GM12878 (cell line): ENCODE results near the gene GLO1. TPM values are rescaled to one million over a fixed set of nuclear protein-coding genes. Genes with fewer than 3 reads are reported as not detected.

Experiments
- BHLHE40 ChIP-seq, 2 experiments: fragments of 450-650 bp in 1 of 2; IDR thresholded peaks; 2 replicates each; pipeline ENCODE4 v1.6.1; 2011 to 2017; ENCODE audit warnings: low read depth in 2 of 2, borderline replicate concordance in 1 of 2, improper control_type of control experiment in 1 of 2, low read length in 1 of 2, mild to moderate bottlenecking in 1 of 2
- E2F4 ChIP-seq: IDR thresholded peaks from 2 replicates; pipeline ENCODE4 v1.6.1; 2012; ENCODE audit warnings: low read depth, low read length, improper control_type of control experiment
- EED ChIP-seq: sonication (generic); IDR thresholded peaks from 2 replicates; pipeline ENCODE4 v1.6.1; 2016; ENCODE audit warnings: antibody characterized with exemption, low read depth
- ELK1 ChIP-seq: IDR thresholded peaks from 2 replicates; pipeline ENCODE4 v1.6.1; 2012; ENCODE audit warnings: low read depth, low read length, improper control_type of control experiment
- HCFC1 ChIP-seq: fragments of 150-350 bp; IDR thresholded peaks from 2 replicates; pipeline ENCODE4 v1.6.1; 2014; ENCODE audit warnings: low read length
- MLLT1 ChIP-seq: fragments of 450-650 bp; IDR thresholded peaks from 2 replicates; pipeline ENCODE4 v1.6.1; 2016; ENCODE audit warnings: mild to moderate bottlenecking
- MTA3 ChIP-seq: IDR thresholded peaks from 2 replicates; pipeline ENCODE4 v1.6.1; 2012; ENCODE audit warnings: low read length, inconsistent platforms, borderline replicate concordance
- PAX8 ChIP-seq: fragments of 450-650 bp; IDR thresholded peaks from 2 replicates; pipeline ENCODE4 v1.6.1; 2017; ENCODE audit warnings: mild to moderate bottlenecking, moderate library complexity
- RELB ChIP-seq: fragments of 450-650 bp; IDR thresholded peaks from 2 replicates; pipeline ENCODE4 v1.6.1; 2017; ENCODE audit warnings: low read depth, mild to moderate bottlenecking, moderate library complexity
- ZBED1 ChIP-seq: IDR thresholded peaks from 2 replicates; pipeline ENCODE4 v1.6.1; 2016; ENCODE audit warnings: borderline replicate concordance
- polyA plus RNA-seq, 11 experiments: library from polyadenylated mRNA; depleted of rRNA in 4 of 11; unstranded in 6 of 11; stranded (reverse) in 5 of 11; fragments of >200 nt; fragmentation: Nextera tagmentation in 4 of 11; fragmentation: Illumina TruSeq in 1 of 11; extraction: Ambion mirVana in 4 of 11; extraction: Trizol in 1 of 11; gene quantifications; 1 replicate in 1 of 11; 2 replicates in 10 of 11; pipeline versions ENCODE4 v1.2.1 to v1.2.3, GENCODE V29; 2011 to 2016; ENCODE audit warnings: inconsistent platforms in 2 of 11, missing spikeins in 2 of 11, low read depth in 1 of 11
- total RNA-seq, 4 experiments: library from RNA; depleted of rRNA in 3 of 4; stranded (reverse); fragments of >200 nt in 3 of 4; fragmentation: Illumina TruSeq in 1 of 4; extraction: Trizol in 1 of 4; gene quantifications; 2 replicates each; pipeline versions ENCODE4 v1.2.1 to v1.2.3, GENCODE V29; 2013 to 2021

GLO1 gene
- total and polyA plus RNA-seq, 10 of the 15 experiments (the other 5 are each of a cell fraction or from before 2014, with no cell fraction given) = 105 to 227 (median 150) TPM

- TF ChIP-seq MLLT1 (no peak), BHLHE40 (IDR thresholded peaks at IDR 0.05; ENCODE audit: borderline replicate concordance in 1 of 2, low read depth in 2 of 2, low read length in 1 of 2) (no peak), E2F4 (no peak), RELB (no peak), HCFC1 (no peak), ELK1 (no peak), MTA3 (no peak), EED (no peak), PAX8 (no peak), ZBED1 (no peak)
Observed at GRCh38 chr6:38695933-38696332, 7.0 kb downstream of the GLO1 start (continued).
